ENCODE measurements around the gene TENM4. TPM values are rescaled to one million over a fixed set of nuclear protein-coding genes. Genes with fewer than 3 reads are reported as not detected.

The TENM4 gene
- total RNA-seq, 1 donor from 2014 or later: 7.3 TPM

DNA sequence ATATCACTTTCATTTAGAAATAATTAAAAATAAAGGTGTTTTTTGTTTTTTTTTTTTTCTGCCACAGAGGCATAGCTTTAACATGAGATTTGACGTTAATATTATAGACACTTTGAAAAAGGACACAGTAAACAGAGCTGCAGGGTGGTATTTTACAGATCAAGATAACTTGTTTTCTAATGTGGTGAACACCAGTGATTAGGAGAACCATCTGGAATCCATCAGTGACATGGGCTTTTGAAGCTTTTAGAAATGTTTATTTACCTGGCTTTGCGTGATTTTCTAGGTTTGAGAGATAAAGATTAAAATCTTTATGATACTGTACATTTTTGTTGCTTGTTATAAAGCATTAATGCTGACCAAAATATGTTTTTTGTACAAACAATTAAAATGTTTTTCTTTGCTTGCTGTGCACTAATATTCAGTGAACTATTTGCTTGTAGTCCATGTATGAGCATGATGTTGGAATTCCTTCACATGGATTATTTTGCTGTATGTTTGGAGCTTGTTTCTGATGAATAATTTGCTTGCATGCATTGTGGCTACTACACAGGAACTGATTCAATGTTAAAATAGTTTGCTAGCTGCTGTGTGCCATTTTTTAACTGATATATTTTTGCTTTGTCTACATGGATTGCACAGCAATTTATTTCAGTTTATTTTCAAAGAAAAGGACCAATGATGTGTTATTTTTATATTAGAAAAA is 514.0 kb downstream of the TENM4 start:
- DNase-seq (ENCODE audit: extremely low read depth, low read depth, low spot score): no peak

DNA sequence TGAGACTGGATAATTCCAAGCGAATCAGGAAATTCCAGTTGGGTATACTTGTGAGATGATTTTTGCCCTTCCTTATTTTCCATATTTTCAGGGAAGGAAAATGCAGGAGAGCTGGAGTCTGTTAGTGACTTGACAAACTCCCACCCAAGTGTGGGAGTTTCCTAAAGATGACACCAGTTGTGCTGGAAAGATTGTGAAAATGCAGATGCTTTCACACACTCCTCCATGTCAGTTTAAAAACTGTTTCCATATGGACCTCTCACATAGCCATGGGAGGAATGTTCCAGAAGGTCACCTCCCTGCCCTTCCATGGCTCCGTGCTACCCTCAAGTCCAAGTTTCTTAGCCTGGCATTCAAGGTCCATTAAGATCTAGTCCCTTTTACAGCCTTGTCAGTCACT is 515.4 kb downstream of the TENM4 start:
- DNase-seq (ENCODE audit: extremely low read depth, low read depth, low spot score): no peak

DNA sequence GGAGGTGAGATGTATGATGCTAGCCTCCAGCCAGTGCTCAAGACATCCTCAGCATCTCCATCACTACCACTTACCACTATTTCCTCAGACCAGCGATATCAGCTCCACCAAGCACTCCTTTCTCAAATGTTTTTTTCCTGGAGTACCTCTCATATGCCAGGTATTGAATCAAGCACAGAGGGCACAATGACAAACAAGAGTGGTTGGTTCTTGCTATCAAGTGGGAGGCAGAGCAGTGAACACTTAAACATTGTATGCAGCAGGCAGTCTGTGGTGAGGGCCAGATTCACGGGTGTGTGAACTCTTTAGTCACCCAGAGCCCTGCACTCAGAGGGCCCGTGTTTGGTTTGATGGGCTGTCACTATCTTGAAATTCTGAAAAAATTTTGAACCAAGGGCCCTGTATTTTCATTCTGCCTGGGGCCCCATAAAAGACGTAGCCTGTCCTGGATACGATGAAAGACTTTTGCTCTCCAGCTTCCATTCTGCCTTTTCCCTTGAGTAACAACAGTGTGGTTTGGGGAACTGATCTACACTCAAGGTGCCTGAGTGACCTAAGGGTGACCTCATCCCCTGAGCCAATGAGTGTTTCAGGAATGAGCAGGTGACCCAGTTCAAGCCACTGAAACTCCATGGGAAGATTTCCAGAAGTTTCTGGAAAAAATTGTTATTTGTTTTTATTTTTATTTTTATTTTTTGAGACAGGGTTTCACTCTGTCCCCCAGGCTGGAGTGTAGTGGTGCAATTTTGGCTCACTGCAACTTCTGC is 517.8 kb downstream of the TENM4 start:
- DNase-seq (ENCODE audit: extremely low read depth, low read depth, low spot score): no peak

DNA sequence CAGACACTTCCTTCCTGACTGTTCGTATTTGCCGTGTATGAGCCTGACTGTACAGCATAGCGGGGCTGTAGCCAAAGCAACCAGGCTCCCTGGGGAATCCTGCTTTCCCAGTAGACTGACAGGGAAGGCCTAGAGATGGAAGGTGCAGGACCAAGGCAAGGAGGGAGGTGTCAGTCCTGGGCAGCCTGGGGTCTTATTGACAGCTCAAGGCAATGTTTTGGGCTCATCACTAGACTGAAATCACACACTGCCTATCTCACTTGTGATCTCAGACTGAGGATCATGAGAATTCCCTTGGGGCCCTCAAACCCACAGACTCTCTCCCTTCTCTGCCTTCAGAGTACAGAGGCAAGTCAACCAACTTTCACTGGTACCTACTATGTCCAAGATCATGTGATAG is 519.3 kb downstream of the TENM4 start:
- no peak for DNase-seq (ENCODE audit: extremely low read depth, low read depth, low spot score)

DNA sequence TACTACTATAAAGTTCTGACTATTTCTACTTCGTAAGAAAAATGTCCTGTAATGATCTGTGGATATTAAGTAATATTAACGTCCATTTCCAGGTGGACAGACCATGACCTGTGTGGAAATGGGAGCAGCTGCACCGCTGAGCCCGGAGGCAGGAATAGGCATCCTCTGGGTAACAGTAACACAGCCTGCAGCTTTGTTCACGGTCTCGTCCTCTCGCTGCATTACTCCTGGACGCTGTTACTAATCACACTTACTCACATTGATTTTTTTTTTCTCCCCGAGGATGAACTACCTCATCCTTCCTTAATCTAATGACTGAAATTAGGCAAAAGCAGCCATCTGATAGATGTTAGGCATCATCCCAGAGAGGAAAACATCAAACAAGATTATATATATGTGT is 520.5 kb downstream of the TENM4 start:
- no peak for DNase-seq (ENCODE audit: extremely low read depth, low read depth, low spot score)

DNA sequence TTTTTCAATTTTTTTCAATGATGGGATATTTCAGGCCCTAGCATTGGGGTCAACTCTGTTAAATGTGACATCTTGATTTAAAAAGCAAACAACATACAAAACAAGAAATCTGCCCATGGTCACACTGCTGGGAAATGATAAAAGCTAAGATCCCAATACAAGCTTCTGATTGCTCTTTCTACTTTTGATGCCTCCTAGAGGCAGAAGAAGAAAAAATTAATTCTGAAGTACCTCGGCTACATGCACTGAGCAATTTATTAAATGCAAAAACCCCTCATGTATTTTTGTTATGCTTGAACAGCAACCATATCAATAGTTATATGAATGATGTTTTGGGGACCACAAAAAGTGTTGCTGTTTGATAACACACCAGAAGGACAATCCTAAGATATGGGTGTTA is 524.1 kb downstream of the TENM4 start:
- DNase-seq (ENCODE audit: extremely low read depth, low read depth, low spot score): no peak

DNA sequence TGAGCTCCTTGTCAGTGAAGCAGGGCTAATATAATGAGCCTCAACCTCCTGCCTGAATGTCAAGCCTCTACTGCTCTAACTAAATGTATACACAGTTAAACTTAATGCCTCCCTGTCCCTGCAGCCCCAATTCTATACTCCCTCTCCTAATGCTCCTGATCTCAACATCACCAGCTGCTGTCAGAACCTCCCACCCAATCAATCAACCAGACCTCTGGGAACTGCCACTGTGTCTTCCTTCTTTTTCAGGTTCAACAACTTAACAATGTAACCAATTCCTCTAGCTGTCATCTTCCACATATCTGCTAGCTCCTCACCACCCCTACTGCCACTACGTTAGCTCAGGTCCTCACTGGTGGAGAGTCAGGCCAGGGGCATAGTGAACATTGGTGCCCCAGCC is 526.3 kb downstream of the TENM4 start:
- no peak for DNase-seq (ENCODE audit: extremely low read depth, low read depth, low spot score)

DNA sequence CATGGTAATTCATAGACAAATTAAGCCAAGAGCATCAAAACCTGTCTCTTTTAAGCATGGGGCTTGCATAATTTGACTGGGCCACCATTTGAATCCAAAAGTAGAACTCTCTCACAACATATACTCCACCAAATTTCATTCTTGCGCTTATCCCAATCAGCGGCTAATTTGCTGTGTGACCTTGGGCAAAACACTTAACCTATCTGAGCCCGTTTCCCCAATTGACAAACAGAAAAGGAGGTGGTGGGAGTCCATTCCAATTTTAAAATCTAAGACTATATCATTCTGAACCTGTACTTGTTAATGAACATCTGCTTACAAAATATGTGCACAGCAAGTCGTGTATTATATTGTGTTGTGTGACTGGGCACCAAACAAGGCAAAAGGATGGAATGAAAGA is 528.1 kb downstream of the TENM4 start:
- DNase-seq (ENCODE audit: extremely low read depth, low read depth, low spot score): no peak

DNA sequence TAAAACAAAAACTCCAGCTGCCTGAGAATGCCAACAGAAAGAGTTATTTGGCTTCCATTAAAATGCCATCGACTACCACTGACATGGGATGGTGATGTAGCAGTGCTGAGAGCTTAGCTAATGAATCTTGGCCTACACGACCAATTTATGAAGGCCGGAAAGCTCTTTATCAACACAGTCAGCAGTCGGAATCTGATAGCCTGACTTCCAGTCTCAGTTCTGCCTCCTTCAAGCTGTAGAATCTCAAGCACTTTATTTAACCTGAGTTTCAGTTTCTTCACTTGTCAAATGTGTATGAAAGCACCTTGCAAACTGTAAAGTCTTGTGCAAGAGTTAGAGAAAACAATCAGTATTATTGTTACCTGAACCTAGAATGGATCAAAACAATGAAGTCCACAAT is 530.5 kb downstream of the TENM4 start:
- no peak for DNase-seq (ENCODE audit: extremely low read depth, low read depth, low spot score)

DNA sequence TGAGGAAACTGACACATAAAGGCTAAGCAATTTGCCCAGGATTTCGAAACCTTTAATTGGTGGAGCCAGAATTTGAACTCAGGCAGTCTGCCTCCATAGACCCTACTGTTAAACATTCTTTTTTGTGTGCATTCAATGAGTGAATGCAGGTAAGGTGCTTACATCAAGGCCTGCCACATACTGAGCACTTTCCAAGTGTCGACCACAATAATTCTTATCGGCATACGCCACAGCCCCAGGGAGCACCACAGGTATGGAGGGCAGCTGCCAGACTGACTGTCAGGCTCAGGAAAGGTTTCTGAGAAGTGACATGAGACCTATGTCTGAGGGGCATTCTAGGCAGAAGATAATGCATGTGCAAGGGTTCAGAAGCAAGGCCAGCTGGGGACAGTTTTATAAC is 531.4 kb downstream of the TENM4 start:
- no peak for DNase-seq (ENCODE audit: extremely low read depth, low read depth, low spot score)

DNA sequence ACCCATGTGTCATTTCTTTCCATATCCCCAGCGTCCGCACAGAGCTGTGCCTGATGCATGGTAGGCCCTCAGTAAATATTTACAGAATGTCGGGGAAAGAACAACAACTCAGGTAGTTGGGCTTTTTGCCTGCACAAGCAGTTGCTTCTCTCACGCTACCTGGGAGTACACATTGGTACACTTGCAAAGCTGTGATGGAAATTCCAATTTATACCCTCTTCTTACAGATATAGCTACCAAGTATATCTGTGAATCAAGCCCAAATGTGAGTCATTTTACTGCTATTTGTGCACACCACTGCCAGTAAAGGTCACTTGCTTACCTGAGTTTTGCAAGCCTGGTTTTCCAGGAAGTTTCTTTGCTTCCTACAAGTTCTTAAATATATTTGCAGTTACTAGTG is 533.2 kb downstream of the TENM4 start:
- DNase-seq (ENCODE audit: extremely low read depth, low read depth, low spot score): no peak

DNA sequence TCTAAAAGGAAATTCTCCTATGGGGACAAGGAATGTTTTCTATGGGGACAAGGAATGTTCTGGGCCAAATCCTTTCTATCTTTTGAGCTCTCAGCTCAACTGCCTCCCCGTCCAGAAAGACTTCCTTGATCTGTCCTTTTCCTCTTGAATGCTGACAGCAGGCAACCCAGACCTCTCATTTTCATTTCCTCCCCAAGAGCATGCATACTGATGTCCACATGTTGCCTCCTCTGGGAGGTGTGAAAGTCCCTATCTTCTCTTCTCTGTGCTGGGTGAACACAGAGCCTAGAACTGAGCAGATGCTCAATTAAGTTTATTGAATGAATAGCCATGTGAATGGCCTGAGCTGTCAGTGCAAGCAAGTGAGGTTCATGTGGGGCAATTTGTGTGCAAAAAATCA is 534.3 kb downstream of the TENM4 start:
- no peak for DNase-seq (ENCODE audit: extremely low read depth, low read depth, low spot score)

DNA sequence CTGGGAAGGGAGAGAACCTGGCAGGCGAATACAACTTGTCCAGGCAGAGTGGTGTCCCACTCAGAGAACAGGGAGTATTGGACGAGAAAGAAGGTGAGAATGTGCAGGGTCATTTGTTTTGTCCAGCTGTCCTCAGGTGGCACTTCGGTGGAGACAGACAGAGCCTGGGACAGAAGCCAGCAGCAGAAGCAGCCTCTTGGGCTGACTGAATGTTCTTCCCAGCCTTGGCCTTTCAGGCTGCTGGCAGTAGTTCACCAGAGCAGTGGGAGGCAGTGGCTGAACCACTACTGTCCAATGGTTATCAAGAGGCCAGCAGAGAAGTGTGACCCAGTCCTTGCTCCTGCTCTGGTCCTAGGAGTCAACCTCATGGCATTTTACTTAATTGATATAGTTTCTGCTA is 535.1 kb downstream of the TENM4 start:
- DNase-seq (ENCODE audit: extremely low read depth, low read depth, low spot score): no peak

DNA sequence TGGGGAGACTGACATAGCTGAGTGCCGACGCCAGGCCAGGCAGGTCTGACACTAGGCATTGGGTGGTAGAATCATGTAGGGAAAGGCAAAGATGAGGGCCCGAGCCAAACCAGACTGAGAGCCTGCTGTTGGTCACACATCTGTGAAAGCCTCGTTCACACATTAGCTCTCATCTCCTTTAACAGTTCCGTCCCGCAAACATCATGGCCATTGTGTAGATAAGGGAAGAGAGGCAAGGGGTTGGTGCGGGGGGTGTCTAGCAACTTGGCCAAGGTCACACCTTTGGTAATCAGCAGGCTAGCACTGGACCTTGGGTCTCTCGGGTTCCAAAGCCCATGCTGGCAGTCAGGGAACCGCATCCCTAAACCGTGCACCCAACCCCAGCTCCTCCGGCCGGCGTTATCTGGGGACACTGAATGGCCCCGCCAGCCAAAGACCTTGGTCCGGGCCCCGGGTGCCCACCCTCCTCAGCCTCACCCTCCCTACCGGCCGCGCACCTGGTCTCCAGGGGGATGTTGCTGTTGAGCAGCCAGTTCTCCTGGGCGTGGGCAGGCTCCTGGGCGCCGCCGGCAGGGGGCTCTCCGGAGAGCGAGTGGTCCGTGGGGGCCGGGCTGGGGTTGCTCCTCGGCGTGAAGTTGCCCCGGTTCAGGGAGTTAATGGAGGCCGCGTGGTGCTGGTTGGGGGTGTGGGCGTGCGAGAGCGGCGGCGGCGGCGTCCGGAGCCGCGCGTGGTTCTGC is 537.9 kb downstream of the TENM4 start:
- DNase-seq (ENCODE audit: extremely low read depth, low read depth, low spot score): no peak

DNA sequence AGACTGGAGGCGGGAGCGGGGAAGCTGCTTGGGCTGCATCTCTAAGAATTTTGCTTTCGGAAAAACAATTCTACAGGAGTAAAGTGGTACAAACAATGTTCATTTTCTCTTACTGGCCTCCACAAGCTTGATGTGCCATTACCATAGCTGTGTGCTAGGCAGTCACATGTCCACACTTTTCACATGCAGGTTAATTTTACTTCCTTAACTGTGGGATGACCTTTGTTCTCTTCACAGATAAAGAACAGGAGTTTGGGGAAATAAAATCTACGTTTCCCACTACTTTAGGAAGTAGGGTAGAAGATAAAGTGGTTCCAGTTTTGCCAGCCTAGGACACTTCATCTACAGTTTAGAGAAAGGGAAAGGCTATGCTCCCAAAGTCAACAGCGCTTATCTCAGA is 539.0 kb downstream of the TENM4 start:
- DNase-seq (ENCODE audit: extremely low read depth, low read depth, low spot score): no peak

DNA sequence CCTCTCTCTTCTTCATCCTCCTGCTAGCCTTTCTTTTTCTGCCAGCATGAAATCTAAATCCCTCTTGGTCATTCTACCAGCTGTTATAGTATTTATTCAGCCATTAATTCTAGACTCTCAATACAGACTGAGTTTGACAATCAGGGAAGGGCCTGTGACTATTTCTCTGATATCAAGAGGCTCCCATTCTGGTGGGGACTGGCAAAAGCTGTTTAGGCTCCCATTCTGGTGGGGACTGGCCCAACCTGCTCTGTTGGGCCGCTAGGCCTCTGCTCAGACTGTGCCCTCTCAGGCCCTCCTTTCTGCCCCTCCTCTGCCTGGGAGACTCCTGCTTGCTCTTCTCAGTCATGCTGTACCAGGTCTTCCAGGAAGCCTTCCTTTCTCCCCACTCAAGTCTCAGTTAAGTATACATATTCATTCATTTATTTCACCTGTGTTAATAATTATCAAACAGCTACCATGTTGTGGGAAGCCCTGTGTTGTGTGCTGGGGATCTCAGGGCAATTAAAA is 542.5 kb downstream of the TENM4 start:
- DNase-seq (ENCODE audit: extremely low read depth, low read depth, low spot score): no peak

DNA sequence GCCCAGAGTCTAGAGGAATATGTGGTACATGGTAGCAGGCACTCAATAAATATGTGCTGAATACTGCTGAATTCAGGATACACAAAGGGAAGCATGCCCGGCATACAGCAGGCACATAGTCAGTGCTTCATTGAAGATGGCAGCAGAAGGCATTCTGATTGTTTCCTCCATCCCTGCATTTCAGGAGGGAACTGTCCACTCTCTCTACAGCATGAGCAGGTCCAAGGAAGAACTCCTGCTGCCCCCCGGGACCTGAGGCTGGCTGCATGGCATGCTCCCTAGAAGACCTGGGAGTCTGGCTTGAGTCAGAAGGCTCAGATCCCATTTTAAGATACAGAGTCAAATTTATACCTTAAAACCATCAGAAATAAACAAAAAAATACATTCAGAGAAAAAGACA is 546.8 kb downstream of the TENM4 start:
- DNase-seq (ENCODE audit: extremely low read depth, low read depth, low spot score): no peak

DNA sequence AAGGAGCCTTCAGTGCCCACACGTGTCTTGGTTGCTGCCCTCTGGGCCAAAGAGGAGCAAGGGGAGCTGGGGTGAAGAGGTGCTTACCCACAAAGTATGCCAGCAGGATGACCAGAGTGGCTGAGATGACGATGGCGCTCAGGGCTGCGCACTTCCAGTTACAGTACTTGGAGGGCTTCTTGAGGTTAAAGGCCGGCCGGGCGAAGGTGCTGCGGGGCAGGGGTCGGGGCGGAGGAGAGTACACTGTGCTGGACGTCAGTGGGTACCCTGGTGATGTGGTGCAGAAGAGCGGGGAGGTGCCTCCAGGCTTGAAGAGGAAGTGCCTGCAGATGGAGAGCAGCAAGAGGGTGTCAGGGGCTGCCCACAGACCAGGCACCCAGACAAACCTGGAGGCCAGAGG is 551.1 kb downstream of the TENM4 start:
- DNase-seq (ENCODE audit: extremely low read depth, low read depth, low spot score): no peak

DNA sequence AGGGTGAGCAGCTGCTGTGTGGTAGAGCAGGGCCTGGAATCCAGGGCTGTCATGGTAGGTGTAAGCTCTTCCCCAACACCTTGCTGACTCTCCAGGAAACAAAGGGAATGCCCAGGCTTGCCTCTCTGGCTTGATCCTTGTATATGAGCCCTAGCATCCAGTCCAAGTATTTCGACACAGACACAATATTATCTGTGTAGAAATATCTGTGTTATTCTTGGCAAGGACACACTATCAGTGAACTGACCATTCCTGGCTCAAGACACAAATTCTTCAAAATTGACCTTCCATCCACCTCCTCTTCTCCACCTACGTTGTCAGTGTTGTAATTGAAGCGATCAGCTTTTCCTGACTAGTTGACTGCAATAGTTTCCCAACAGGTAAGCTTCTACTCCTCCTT is 554.2 kb downstream of the TENM4 start:
- DNase-seq (ENCODE audit: extremely low read depth, low read depth, low spot score): no peak

DNA sequence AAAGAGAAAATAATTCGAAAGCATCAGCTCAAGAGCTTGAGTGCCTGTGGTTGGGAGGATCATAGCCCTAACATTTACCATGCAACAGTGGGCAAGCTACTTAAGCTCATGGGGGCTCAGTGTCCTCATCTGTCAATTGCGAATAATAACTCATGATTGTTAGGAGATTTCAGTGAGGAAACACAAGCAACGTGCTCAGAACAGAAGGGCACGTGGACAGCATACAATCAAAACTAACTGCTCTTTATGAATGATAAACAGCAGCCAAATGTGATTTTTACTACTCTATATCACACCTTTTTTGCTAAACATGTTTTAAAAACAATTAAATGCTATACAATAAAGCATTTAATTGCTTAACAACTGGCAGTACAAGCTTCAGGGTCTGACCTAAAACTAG is 556.1 kb downstream of the TENM4 start:
- no peak for DNase-seq (ENCODE audit: extremely low read depth, low read depth, low spot score)

DNA sequence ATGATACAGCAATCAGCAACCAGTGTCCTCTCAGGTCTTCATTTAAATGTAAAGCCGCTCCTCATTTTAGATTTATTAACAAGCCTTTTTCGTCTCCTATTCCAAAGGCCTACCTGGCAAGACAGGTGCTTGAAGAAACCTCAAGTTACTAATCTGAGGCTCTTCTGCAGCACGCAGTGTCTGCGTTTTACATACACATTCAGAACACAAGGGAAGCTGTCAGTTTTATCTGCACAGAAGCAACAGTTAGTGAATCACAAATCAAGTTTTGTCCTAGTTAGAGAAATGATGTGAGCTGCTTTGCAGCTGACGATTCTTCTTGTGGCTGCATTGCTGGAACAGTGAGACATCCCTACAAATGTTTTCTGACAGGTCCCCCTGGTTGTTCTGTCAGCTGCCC is 557.3 kb downstream of the TENM4 start:
- DNase-seq (ENCODE audit: extremely low read depth, low read depth, low spot score): no peak

All from glomerular endothelial cell (primary cell).